ENCODE measurements around the gene MXD3. TPM values are rescaled to one million over a fixed set of nuclear protein-coding genes. Genes with fewer than 3 reads are reported as not detected.
A peak's percentile ranks its signal among the peaks of the same experiment; 100 is the strongest.

MXD3 gene
- total and polyA plus RNA-seq, 10 of the 15 experiments (the other 5 are each of a cell fraction or from before 2014, with no cell fraction given): 0.24 to 29.8 (median 13.5) TPM

DNA sequence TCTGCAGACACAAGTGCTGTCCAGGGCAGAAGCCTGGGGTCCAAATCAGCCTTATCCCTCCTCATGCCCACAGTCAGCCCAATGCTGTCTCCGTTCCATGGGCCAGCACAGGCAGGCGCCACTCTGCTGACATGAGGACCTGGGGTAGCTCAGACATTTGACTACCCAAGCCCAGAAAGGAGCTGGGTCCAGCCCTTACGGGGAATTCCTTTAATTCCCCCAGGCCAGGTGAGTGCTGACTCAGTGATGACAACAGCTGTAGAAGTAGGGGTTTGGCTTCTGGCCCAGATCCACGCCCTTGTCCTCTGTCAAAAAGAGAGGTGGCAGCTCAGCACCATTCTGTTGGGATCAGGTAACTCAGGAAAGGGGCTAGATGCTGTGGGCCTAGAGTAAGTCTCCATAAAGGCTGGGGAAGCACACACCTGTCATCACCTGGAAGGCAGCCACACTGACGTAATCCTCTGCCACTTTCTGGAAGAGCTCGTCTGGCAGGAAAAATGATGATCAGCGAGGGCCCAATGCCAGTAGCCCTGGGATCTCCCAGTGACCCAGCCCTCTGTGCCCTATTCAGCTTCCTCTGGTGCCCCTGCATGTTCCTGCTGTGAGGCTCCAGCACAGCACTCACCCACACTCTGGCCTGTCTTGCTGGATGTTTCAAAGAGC lies 10.1 kb downstream of the MXD3 start (continued):
- TF ChIP-seq, protein P1, sequence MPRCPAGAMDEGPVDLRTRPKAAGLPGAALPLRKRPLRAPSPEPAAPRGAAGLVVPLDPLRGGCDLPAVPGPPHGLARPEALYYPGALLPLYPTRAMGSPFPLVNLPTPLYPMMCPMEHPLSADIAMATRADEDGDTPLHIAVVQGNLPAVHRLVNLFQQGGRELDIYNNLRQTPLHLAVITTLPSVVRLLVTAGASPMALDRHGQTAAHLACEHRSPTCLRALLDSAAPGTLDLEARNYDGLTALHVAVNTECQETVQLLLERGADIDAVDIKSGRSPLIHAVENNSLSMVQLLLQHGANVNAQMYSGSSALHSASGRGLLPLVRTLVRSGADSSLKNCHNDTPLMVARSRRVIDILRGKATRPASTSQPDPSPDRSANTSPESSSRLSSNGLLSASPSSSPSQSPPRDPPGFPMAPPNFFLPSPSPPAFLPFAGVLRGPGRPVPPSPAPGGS (IDR thresholded peaks at IDR 0.05; ENCODE audit: borderline replicate concordance, insufficient read depth, low read depth, low read length, poor library complexity, severe bottlenecking): no peak
- TF ChIP-seq IRF4 (IDR thresholded peaks at IDR 0.05; ENCODE audit: low read depth, low read length) (no peak), NFIC (IDR thresholded peaks at IDR 0.05; ENCODE audit: low read depth, low read length) (no peak), YY1 (IDR thresholded peaks at IDR 0.05; ENCODE audit: low read depth, low read length) (no peak), FOXM1 (IDR thresholded peaks at IDR 0.05; ENCODE audit: low read depth, low read length) (no peak), BACH1 (IDR thresholded peaks at IDR 0.05; ENCODE audit: borderline replicate concordance) (peak; percentile 62; the same call in 1 of the 2 replicates)

DNA sequence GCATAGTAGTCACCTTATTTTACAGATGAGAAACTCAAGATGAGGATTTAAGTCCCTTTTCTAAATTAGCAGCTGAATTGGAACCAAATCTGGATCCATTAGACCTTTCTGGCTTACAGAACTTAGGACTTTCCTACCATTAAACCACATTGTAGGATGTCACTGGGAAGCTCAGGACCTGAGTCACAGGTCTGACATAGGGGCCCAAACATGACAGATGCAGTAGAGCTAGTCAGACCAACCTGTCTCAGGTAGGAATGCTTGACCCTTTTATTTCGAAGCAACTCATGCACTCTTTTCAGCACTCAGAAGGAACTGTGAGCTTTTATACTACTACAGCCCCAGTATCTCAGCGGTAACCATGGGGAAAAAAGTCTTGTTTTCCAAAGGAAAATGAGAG lies 10.7 kb downstream of the MXD3 start:
- ChIA-PET RAD21 (ENCODE audit: unreplicated experiment) (interaction anchor here (0.5 to 2.3 kb wide), 11 partner anchors 10 to 189 kb away, joined by 3 to 12 read pairs (median 4); no protein-coding TSS in a partner anchor), POLR2A (interaction anchor here (0.5 to 2.2 kb wide), 9 partner anchors 12 to 757 kb away, joined by 3 to 11 read pairs (median 5); partner anchors contain the start of gene NSD1), CTCF (interaction anchor here (0.6 to 3.6 kb wide), 13 partner anchors 8 to 230 kb away, joined by 3 to 35 read pairs (median 4); partner anchors contain the start of gene RGS14), SMC1A (ENCODE audit: uncharacterized antibody, unreplicated experiment) (interaction anchor here (0.7 to 2.0 kb wide), 6 partner anchors 9 to 187 kb away, joined by 3 to 10 read pairs (median 4); partner anchors contain the start of gene MXD3)
- WGBS (ENCODE audit: insufficient coverage, insufficient replicate concordance, low lambda C conversion rate, missing lambda C conversion rate): 93% methylated on average over 2 of the region's 2 CpGs
- intact Hi-C loops (cut with micrococcal nuclease; ENCODE audit: unreplicated experiment): loop anchor here (5.0 to 10.0 kb wide), 3 partner anchors 164 to 294 kb away; partner anchors contain the start of gene TMED9
- no peak for DNase-seq (ENCODE audit: low read depth, low spot score)
- no TSS peak for BruUV-seq (replicated peaks)
- no peak for FAIRE-seq
- Histone ChIP-seq H3K4me2 (ENCODE audit: control insufficient read depth, insufficient read depth) (peak overlapping the region; percentile 78), H3K36me3 (ENCODE audit: control insufficient read depth in 2 of 2, insufficient read depth in 2 of 2, low read length in 1 of 2) (peaks cover 5 to 18% of the 10 kb centered on the region in 2 experiments), H3K27me3 (replicated peaks in 1 of 2; ENCODE audit: control insufficient read depth in 2 of 2, insufficient read depth in 2 of 2, low read length in 1 of 2) (no peaks in the 10 kb centered on the region), H3K9ac (ENCODE audit: control insufficient read depth, insufficient read depth, low read length) (peak overlapping the region; percentile 18; the same call in 1 of the 2 replicates), H3K27ac (ENCODE audit: control insufficient read depth, insufficient read depth) (peak overlapping the region; percentile 83), H3K4me3 (peak overlapping the region; percentile 34), H3K9me3 (replicated peaks; ENCODE audit: control insufficient read depth, insufficient read depth, low read length) (no peaks in the 10 kb centered on the region), H2AFZ (ENCODE audit: control insufficient read depth, low read depth, low read length) (no peak overlapping the region), H3K4me1 (ENCODE audit: control insufficient read depth, insufficient read depth, low read length) (peaks cover 48% of the 10 kb centered on the region), H3K79me2 (ENCODE audit: control insufficient read depth, insufficient read depth, low read length) (peaks cover 43% of the 10 kb centered on the region), H4K20me1 (ENCODE audit: control insufficient read depth, insufficient read depth) (no peaks in the 10 kb centered on the region)
- in situ Hi-C loops (cut with MboI): no loop called here
- no peak for ATAC-seq
- no peak for TF ChIP-seq MEF2A (IDR thresholded peaks at IDR 0.05; ENCODE audit: insufficient read depth, low read depth, low read length)
- TF ChIP-seq ATF2 (IDR thresholded peaks at IDR 0.05; ENCODE audit: low read length): no peak
- TF ChIP-seq MYC (IDR thresholded peaks at IDR 0.05; ENCODE audit: insufficient read depth, insufficient read length, insufficient replicate concordance, low read length, severe bottlenecking): no peak
- TF ChIP-seq SIX5 (IDR thresholded peaks at IDR 0.05; ENCODE audit: low read depth, low read length, severe bottlenecking): no peak
- TF ChIP-seq SP1 (IDR thresholded peaks at IDR 0.05; ENCODE audit: low read depth, low read length): no peak
- TF ChIP-seq NFYA (IDR thresholded peaks at IDR 0.05; ENCODE audit: borderline replicate concordance, low read depth, low read length): no peak

Data from GM12878 (cell line).